Sigmoid colon (tissue), 4 donors: ENCODE results near the gene CROCC.
"Not testable (repeated sequence)": the region's sequence is repeated elsewhere in the genome, so short reads cannot be mapped to it uniquely, and the experiment has no call there.

Source experiments
- CTCF ChIP-seq, 4 experiments: fragments of 450-650 bp in 3 of 4; fragments of 200-600 bp in 1 of 4; IDR thresholded peaks; one replicate each; pipeline ENCODE4 v1.5.1; 2016 to 2019; ENCODE audit warnings: antibody characterized with exemption in 4 of 4, mild to moderate bottlenecking in 3 of 4, moderate library complexity in 2 of 4
- EP300 ChIP-seq, 4 donors: sonication (generic); formaldehyde crosslinking; IDR thresholded peaks; one replicate each; pipeline ENCODE4 v1.6.1; 2017; ENCODE audit warnings: antibody characterized with exemption in 4 of 4
- POLR2AphosphoS5 ChIP-seq, 4 donors: sonication (generic); formaldehyde crosslinking; IDR thresholded peaks; one replicate each; pipeline ENCODE4 v1.6.1; 2017; ENCODE audit warnings: antibody characterized with exemption in 4 of 4

- TF ChIP-seq EP300, POLR2AphosphoS5, CTCF (IDR thresholded peaks at IDR 0.05): not testable (repeated sequence)
Observed at GRCh38 chr1:16949026-16949425, 27.3 kb downstream of the CROCC start.
